CD4-positive, alpha-beta T cell treated with Interleukin-6 for 4 hours (primary cell): Measurements from ENCODE around the gene ALG12.

ENCODE experiments used
- DNase-seq: peaks from one replicate; pipeline ENCODE4 v3.0.0-alpha.2; 2020; ENCODE audit warnings: mixed read lengths

Gene ALG12

GRCh38 chr22:49886346-49887063 is 31.7 kb downstream of the ALG12 start:
- no peak for DNase-seq

GRCh38 chr22:49885881-49886280 is 32.4 kb downstream of the ALG12 start:
- no peak for DNase-seq

GRCh38 chr22:49885281-49885680 is 33.0 kb downstream of the ALG12 start:
- DNase-seq, result no peak

- no peak for DNase-seq
Observed at GRCh38 chr22:49884503-49885260, 33.6 kb downstream of the ALG12 start.

- no peak for DNase-seq
Observed at GRCh38 chr22:49884075-49884474, 34.2 kb downstream of the ALG12 start.

- no peak for DNase-seq
Observed at GRCh38 chr22:49883294-49883640, 35.0 kb downstream of the ALG12 start.

- DNase-seq, result no peak
Observed at GRCh38 chr22:49882519-49883293, 35.5 kb downstream of the ALG12 start.

GRCh38 chr22:49881856-49882255 is 36.4 kb downstream of the ALG12 start:
- no peak for DNase-seq

- peak; percentile 15 for DNase-seq
Observed at GRCh38 chr22:49880281-49880680, 38.0 kb downstream of the ALG12 start.

- DNase-seq, result no peak
Observed at GRCh38 chr22:49879871-49880270, 38.4 kb downstream of the ALG12 start.

- DNase-seq, result no peak
Observed at GRCh38 chr22:49878206-49878605, 40.0 kb downstream of the ALG12 start.

- no peak for DNase-seq
Observed at GRCh38 chr22:49877642-49878041, 40.6 kb downstream of the ALG12 start.

GRCh38 chr22:49873228-49873940 is 44.9 kb downstream of the ALG12 start:
- DNase-seq, result no peak

- DNase-seq, result no peak
Observed at GRCh38 chr22:49872347-49872746, 45.9 kb downstream of the ALG12 start.

GRCh38 chr22:49871482-49871881 is 46.8 kb downstream of the ALG12 start:
- DNase-seq, result no peak

- peak; percentile 31 for DNase-seq
Observed at GRCh38 chr22:49869845-49870712, 48.2 kb downstream of the ALG12 start.

GRCh38 chr22:49869086-49869830 is 49.0 kb downstream of the ALG12 start:
- DNase-seq, result no peak

GRCh38 chr22:49867303-49868265 is 50.7 kb downstream of the ALG12 start:
- no peak for DNase-seq

GRCh38 chr22:49866646-49867045 is 51.6 kb downstream of the ALG12 start:
- no peak for DNase-seq

- DNase-seq, result no peak
Observed at GRCh38 chr22:49866134-49866533, 52.1 kb downstream of the ALG12 start.
